Liver (tissue), 9 donors: ENCODE results near the gene IQGAP2. TPM values are rescaled to one million over a fixed set of nuclear protein-coding genes. Genes with fewer than 3 reads are reported as not detected.
"Not testable (repeated sequence)": the region's sequence is repeated elsewhere in the genome, so short reads cannot be mapped to it uniquely, and the experiment has no call there.

Source experiments
- DNase-seq: peaks from one replicate; pipeline ENCODE4 v3.0.0-alpha.2; 2017; ENCODE audit warnings: low spot score
- H3K27ac ChIP-seq, 2 donors: one replicate each; pipeline ENCODE4 v1.7.0; 2013; ENCODE audit warnings: inconsistent platforms in 2 of 2, low read length in 2 of 2, control low read depth in 1 of 2, low read depth in 1 of 2, mild to moderate bottlenecking in 1 of 2
- H3K27me3 ChIP-seq, 4 donors: one replicate each; pipeline versions ENCODE4 v1.6.1 to v1.7.0; 2013; ENCODE audit warnings: low read length in 3 of 4, inconsistent platforms in 1 of 4, mild to moderate bottlenecking in 1 of 4, moderate library complexity in 1 of 4; ENCODE audit not compliant: control insufficient read depth in 4 of 4, insufficient read depth in 4 of 4
- H3K36me3 ChIP-seq, 4 donors: one replicate each; pipeline versions ENCODE4 v1.6.1 to v1.7.0; 2013; ENCODE audit warnings: low read length in 3 of 4, mild to moderate bottlenecking in 3 of 4, low read depth in 1 of 4, moderate library complexity in 1 of 4; ENCODE audit not compliant: control insufficient read depth in 4 of 4, insufficient read depth in 3 of 4
- H3K4me1 ChIP-seq, 4 donors: one replicate each; pipeline versions ENCODE4 v1.6.1 to v1.7.0; 2013; ENCODE audit warnings: low read length in 3 of 4, mild to moderate bottlenecking in 3 of 4, moderate library complexity in 1 of 4; ENCODE audit not compliant: control insufficient read depth in 4 of 4, insufficient read depth in 4 of 4
- H3K4me3 ChIP-seq, 3 donors: one replicate each; pipeline versions ENCODE4 v1.6.1 to v1.7.0; 2013; ENCODE audit warnings: low read length in 3 of 3, control low read depth in 1 of 3, low read depth in 1 of 3, mild to moderate bottlenecking in 1 of 3
- H3K9ac ChIP-seq, 2 donors: one replicate each; pipeline ENCODE4 v1.7.0; 2013; ENCODE audit warnings: low read length in 2 of 2, mild to moderate bottlenecking in 2 of 2, moderate library complexity in 2 of 2, control low read depth in 1 of 2, low read depth in 1 of 2
- H3K9me3 ChIP-seq, 4 donors: one replicate each; pipeline versions ENCODE4 v1.6.1 to v1.7.0; 2013; ENCODE audit warnings: low read length in 3 of 4; ENCODE audit not compliant: control insufficient read depth in 4 of 4
- ATF3 ChIP-seq: IDR thresholded peaks from 2 replicates; pipeline ENCODE4 v1.6.1; 2016; ENCODE audit warnings: antibody characterized with exemption
- CTCF ChIP-seq: fragments of 150-350 bp; IDR thresholded peaks from 2 replicates; pipeline ENCODE4 v1.5.1; 2017; ENCODE audit warnings: improper control_type of control experiment, low read depth, low read length; ENCODE audit not compliant: missing input control
- EGR1 ChIP-seq, 2 donors: IDR thresholded peaks; 2 replicates each; pipeline ENCODE4 v1.6.1; 2016 to 2018; ENCODE audit warnings: antibody characterized with exemption in 2 of 2, low read depth in 2 of 2
- FOXA1 ChIP-seq: IDR thresholded peaks from 2 replicates; pipeline ENCODE4 v1.6.1; 2016; ENCODE audit warnings: antibody characterized with exemption
- GABPA ChIP-seq, 2 donors: IDR thresholded peaks in 1 of 2; conservative IDR thresholded peaks in 1 of 2; 2 replicates each; pipeline ENCODE4 v1.6.1; 2016; ENCODE audit warnings: antibody characterized with exemption in 2 of 2, mild to moderate bottlenecking in 1 of 2, moderate library complexity in 1 of 2
- HNF4A ChIP-seq, 2 donors: conservative IDR thresholded peaks; 2 replicates each; pipeline ENCODE4 v1.6.1; 2016; ENCODE audit warnings: antibody characterized with exemption in 2 of 2, mild to moderate bottlenecking in 2 of 2
- MAX ChIP-seq: IDR thresholded peaks from 2 replicates; pipeline ENCODE4 v1.6.1; 2016; ENCODE audit warnings: antibody characterized with exemption
- NR2F2 ChIP-seq: IDR thresholded peaks from 2 replicates; pipeline ENCODE4 v1.6.1; 2016; ENCODE audit warnings: antibody characterized with exemption
- RAD21 ChIP-seq, 2 donors: IDR thresholded peaks; 2 replicates each; pipeline ENCODE4 v1.6.1; 2016; ENCODE audit warnings: antibody characterized with exemption in 2 of 2, mild to moderate bottlenecking in 2 of 2
- RXRA ChIP-seq, 2 donors: IDR thresholded peaks; 2 replicates each; pipeline ENCODE4 v1.6.1; 2017 to 2018; ENCODE audit warnings: antibody characterized with exemption in 2 of 2, mild to moderate bottlenecking in 1 of 2
- SP1 ChIP-seq: IDR thresholded peaks from 2 replicates; pipeline ENCODE4 v1.6.1; 2018; ENCODE audit warnings: antibody characterized with exemption, mild to moderate bottlenecking
- TAF1 ChIP-seq: conservative IDR thresholded peaks from 2 replicates; pipeline ENCODE4 v1.6.1; 2016; ENCODE audit warnings: antibody characterized with exemption, mild to moderate bottlenecking
- YY1 ChIP-seq: IDR thresholded peaks from 2 replicates; pipeline ENCODE4 v1.6.1; 2016; ENCODE audit warnings: antibody characterized with exemption, mild to moderate bottlenecking
- WGBS: extraction: QIAGEN DNeasy Blood & Tissue Kit; methylation state at CpG from one replicate; pipeline ENCODE4 v1.1.7; 2013; 5-methylcytosine and 5-hydroxymethylcytosine counted together
- polyA plus RNA-seq, 2 donors: library from polyadenylated mRNA; stranded (reverse) in 1 of 2; unstranded in 1 of 2; fragments of 200-250 nt in 1 of 2; fragments of >200 nt in 1 of 2; fragmentation: Nextera tagmentation in 1 of 2; extraction: Ambion mirVana in 1 of 2; gene quantifications; one replicate each; pipeline versions ENCODE4 v1.2.1 to v1.2.3, GENCODE V29; 2013 to 2015
- total RNA-seq, 2 donors: library from RNA; depleted of rRNA; stranded (reverse); fragments of >200 nt; gene quantifications; one replicate each; pipeline ENCODE4 v1.2.3, GENCODE V29; 2014
- TF ChIP-seq, protein P1 (sequence below): IDR thresholded peaks from 2 replicates; pipeline ENCODE4 v1.6.1; 2016; ENCODE audit warnings: antibody characterized with exemption
- donor health status: healthy.
- donor health status: healthy.
- donor health status: healthy.
- donor health status: healthy.
- donor health status: healthy.

The IQGAP2 gene
- total and polyA plus RNA-seq, 4 donors: 41.5 to 205 (median 102) TPM

DNA sequence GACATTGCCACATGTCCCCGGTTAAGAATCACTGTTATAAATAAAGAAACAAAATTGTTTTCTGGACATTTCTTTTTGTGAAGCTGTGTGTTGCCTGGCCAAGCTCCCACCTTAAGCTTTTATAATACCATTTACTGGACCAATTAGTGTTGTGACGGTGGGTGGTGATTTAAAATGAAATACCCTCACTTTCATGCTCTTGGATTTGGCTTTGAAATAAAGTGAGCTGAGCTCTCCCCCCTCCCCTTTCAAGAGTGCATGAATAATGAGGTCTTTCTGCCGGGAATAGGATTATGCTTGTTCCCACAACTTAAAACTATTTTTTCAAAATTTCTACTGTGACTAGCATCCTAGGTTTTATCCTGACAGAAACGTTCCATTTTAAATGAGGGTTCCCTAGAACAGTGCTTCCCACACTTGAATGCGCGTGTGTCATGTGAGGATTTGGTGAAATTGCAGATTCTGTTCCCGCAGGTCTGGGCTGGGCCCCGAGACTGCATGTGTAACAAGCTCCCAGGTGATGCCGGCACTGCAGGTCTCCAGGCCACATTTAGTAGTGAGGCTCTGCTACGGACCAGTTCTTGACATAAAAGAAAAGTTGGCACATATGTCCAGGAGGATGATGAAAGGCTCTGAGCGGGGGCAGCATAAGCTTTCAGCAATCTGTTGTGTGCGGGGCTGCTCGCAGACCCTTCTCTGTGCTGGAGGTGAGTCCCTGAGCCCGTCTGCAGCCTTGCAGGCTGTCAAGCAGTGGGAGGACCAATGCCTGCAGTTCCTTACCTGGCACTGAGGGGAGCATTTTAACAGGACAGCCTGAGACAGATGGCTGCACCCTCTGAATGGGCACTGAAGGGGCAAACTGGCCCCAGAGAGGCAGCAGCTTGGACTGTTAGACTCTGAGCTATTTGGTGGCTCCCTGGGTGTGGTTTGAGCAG, 24.4 kb downstream of the IQGAP2 start:
- H3K9ac ChIP-seq: no peak overlapping the region
- 81% methylated on average over 14 of the region's 14 CpGs for WGBS

DNA sequence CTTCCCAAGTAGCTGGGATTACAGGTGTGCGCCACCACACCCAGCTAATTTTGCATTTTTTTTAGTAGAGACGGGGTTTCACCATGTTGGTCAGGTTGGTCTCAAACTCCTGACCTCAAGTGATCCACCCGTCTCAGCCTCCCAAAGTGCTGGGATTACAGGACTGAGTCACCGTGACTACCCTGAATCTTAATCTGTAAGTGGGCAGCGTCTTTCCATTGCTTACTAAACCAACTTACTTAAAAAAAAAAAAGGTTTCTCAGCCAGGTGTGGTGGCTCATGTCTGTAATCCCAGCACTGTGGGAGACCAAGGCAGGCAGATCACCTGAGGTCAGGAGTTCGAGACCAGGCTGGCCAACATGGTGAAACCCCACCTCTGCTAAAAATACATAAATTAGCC, 25.5 kb downstream of the IQGAP2 start:
- not testable (repeated sequence) for H3K9me3 ChIP-seq, H3K27me3 ChIP-seq, H3K4me3 ChIP-seq, H3K27ac ChIP-seq, H3K36me3 ChIP-seq, DNase-seq, H3K9ac ChIP-seq
- 99% methylated on average over 6 of the region's 6 CpGs for WGBS
- H3K4me1 ChIP-seq: peaks cover 9 to 21% (median 10%) of the 10 kb centered on the region in 4 donors

More for the DNA sequence above, 24.4 kb downstream of the IQGAP2 start:
- Histone ChIP-seq H3K4me1 (peaks cover 9 to 26% (median 17%) of the 10 kb centered on the region in 4 donors), H3K9me3 (no peaks in the 10 kb centered on the region), H3K27me3 (no peaks in the 10 kb centered on the region), H3K36me3 (no peaks in the 10 kb centered on the region), H3K4me3 (no peak overlapping the region), H3K27ac (no peak overlapping the region)
- TF ChIP-seq RAD21 (IDR thresholded peaks at IDR 0.05) (no peak), TAF1 (no peak), FOXA1 (no peak), YY1 (no peak), GABPA (IDR thresholded peaks at IDR 0.05 in 1 of 2, conservative IDR thresholded peaks at IDR 0.05 in 1 of 2) (no peak), ATF3 (no peak), HNF4A (conservative IDR thresholded peaks at IDR 0.05) (no peak), EGR1 (IDR thresholded peaks at IDR 0.05; ENCODE audit: low read depth in 2 of 2) (no peak), CTCF (no peak), NR2F2 (no peak)
- no peak for DNase-seq

DNA sequence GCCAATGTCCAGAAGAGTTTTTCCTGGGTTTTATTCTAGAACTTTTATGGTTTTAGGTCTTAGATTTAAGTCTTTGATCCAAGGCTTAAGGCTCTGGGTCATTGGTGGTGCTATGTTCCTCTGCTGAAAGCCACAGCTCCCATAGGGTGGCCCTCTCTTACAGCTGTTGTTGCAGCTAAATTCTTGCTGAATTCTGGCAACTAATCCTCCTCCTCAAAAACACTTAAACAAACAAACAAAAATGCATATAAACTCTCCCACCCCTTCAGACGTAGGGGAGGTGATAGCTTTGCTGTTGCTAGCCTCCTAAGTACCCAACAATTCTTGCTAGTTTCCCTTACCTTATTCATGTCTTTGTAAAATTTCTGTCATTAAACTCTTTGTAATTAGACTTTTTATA, 30.2 kb downstream of the IQGAP2 start:
- Histone ChIP-seq H3K9me3 (no peaks in the 10 kb centered on the region), H3K4me1 (peaks cover 0 to 8% (median 4%) of the 10 kb centered on the region in 4 donors), H3K27ac (no peak overlapping the region), H3K27me3 (no peaks in the 10 kb centered on the region), H3K9ac (no peak overlapping the region), H3K4me3 (no peak overlapping the region), H3K36me3 (no peaks in the 10 kb centered on the region)
- 83% methylated on average over 1 of the region's 1 CpG for WGBS
- DNase-seq: no peak
- no peak for TF ChIP-seq RAD21 (IDR thresholded peaks at IDR 0.05)
- no peak for TF ChIP-seq ATF3
- TF ChIP-seq, protein P1, sequence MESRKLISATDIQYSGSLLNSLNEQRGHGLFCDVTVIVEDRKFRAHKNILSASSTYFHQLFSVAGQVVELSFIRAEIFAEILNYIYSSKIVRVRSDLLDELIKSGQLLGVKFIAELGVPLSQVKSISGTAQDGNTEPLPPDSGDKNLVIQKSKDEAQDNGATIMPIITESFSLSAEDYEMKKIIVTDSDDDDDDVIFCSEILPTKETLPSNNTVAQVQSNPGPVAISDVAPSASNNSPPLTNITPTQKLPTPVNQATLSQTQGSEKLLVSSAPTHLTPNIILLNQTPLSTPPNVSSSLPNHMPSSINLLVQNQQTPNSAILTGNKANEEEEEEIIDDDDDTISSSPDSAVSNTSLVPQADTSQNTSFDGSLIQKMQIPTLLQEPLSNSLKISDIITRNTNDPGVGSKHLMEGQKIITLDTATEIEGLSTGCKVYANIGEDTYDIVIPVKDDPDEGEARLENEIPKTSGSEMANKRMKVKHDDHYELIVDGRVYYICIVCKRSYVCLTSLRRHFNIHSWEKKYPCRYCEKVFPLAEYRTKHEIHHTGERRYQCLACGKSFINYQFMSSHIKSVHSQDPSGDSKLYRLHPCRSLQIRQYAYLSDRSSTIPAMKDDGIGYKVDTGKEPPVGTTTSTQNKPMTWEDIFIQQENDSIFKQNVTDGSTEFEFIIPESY: no peak
- TF ChIP-seq SP1: no peak
- TF ChIP-seq MAX: no peak
- TF ChIP-seq RXRA (IDR thresholded peaks at IDR 0.05): no peak
- no peak for TF ChIP-seq EGR1 (IDR thresholded peaks at IDR 0.05; ENCODE audit: low read depth in 2 of 2)
- TF ChIP-seq GABPA (IDR thresholded peaks at IDR 0.05 in 1 of 2, conservative IDR thresholded peaks at IDR 0.05 in 1 of 2): no peak
- TF ChIP-seq FOXA1: no peak

DNA sequence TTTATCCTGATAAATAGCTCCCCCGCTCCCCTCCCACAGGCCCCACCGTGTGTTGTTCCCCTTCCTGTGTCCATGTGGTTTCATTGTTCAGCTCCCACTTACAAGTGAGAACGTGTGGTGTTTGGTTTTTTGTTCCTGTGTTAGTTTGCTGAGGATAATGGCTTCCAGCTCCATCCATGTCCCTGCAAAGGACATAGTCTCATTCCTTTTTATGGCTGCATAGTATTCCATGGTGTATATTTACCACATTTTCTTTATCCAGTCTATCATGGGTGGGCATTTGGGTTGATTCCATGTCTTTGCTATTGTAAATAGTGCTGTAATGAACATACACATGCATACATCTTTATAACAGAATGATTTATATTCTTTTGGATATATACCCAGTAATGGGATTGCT, 34.4 kb downstream of the IQGAP2 start:
- not testable (repeated sequence) for H3K36me3 ChIP-seq, DNase-seq, H3K4me3 ChIP-seq, H3K9ac ChIP-seq, H3K27me3 ChIP-seq, H3K27ac ChIP-seq, H3K9me3 ChIP-seq
- WGBS: 87% methylated on average over 3 of the region's 3 CpGs
- H3K4me1 ChIP-seq: peaks cover 5 to 24% (median 18%) of the 10 kb centered on the region in 4 donors
